Left renal pelvis (tissue), 4 donors: ENCODE data around the gene VPS54. TPM values are rescaled to one million over a fixed set of nuclear protein-coding genes. Genes with fewer than 3 reads are reported as not detected.
A peak's percentile ranks its signal among the peaks of the same experiment; 100 is the strongest.
"Not testable (repeated sequence)": the region's sequence is repeated elsewhere in the genome, so short reads cannot be mapped to it uniquely, and the experiment has no call there.

Experiments used
- DNase-seq, 4 donors: peaks; one replicate each; pipeline ENCODE4 v3.0.0-alpha.2; 2013; ENCODE audit warnings: low read depth in 4 of 4, low spot score in 3 of 4
- polyA plus RNA-seq, 4 donors: library from polyadenylated mRNA; unstranded; fragments of 120-200 nt; gene quantifications; one replicate each; pipeline ENCODE4 v1.2.1, GENCODE V29; 2013; ENCODE audit not compliant: insufficient read length in 4 of 4

VPS54 gene
- polyA plus RNA-seq, 4 donors: 43.6 to 51.2 (median 49.7) TPM

GRCh38 chr2:63942788-63943187, 76.4 kb downstream of the VPS54 start:
- no peak for DNase-seq

- DNase-seq: not testable (repeated sequence)
These were observed 87.1 kb downstream of the VPS54 start for GRCh38 chr2:63932104-63932503.

- no peak for DNase-seq
These were observed 92.4 kb downstream of the VPS54 start for GRCh38 chr2:63926815-63927214.

GRCh38 chr2:63914311-63914710, 104.9 kb downstream of the VPS54 start:
- DNase-seq: no peak

GRCh38 chr2:63903003-63903402, 116.2 kb downstream of the VPS54 start:
- no peak for DNase-seq

GRCh38 chr2:63902149-63902548, 117.1 kb downstream of the VPS54 start:
- no peak for DNase-seq

GRCh38 chr2:63899639-63900038, 119.6 kb downstream of the VPS54 start:
- no peak for DNase-seq

GRCh38 chr2:63898839-63899238, 120.4 kb downstream of the VPS54 start:
- no peak for DNase-seq

- no peak for DNase-seq
These were observed 125.1 kb downstream of the VPS54 start for GRCh38 chr2:63894167-63894566.

- no peak for DNase-seq
These were observed 126.1 kb downstream of the VPS54 start for GRCh38 chr2:63893163-63893562.

- DNase-seq: no peak
These were observed 127.7 kb downstream of the VPS54 start for GRCh38 chr2:63891488-63892030.

- no peak for DNase-seq
These were observed 128.6 kb downstream of the VPS54 start for GRCh38 chr2:63890678-63891077.

GRCh38 chr2:63888490-63889402, 130.5 kb downstream of the VPS54 start:
- DNase-seq: peak; percentile 16 to 31 (median 20)

- DNase-seq: no peak
These were observed 131.2 kb downstream of the VPS54 start for GRCh38 chr2:63888053-63888452.

GRCh38 chr2:63886445-63886844, 132.8 kb downstream of the VPS54 start:
- DNase-seq: no peak

- no peak for DNase-seq
These were observed 136.7 kb downstream of the VPS54 start for GRCh38 chr2:63882395-63883105.

- DNase-seq: no peak
These were observed 138.0 kb downstream of the VPS54 start for GRCh38 chr2:63881205-63881604.

GRCh38 chr2:63880625-63881024, 138.6 kb downstream of the VPS54 start:
- no peak for DNase-seq

GRCh38 chr2:63879876-63880433, 139.3 kb downstream of the VPS54 start:
- no peak for DNase-seq

GRCh38 chr2:63878486-63878885, 140.7 kb downstream of the VPS54 start:
- no peak for DNase-seq

GRCh38 chr2:63876311-63876710, 142.9 kb downstream of the VPS54 start:
- DNase-seq: no peak
